ENCODE data around the gene ZNF462. TPM values are rescaled to one million over a fixed set of nuclear protein-coding genes. Genes with fewer than 3 reads are reported as not detected.
A peak's percentile ranks its signal among the peaks of the same experiment; 100 is the strongest.

Gene ZNF462
- total and polyA plus RNA-seq, 4 donors, result 0.35 to 2.1 (median 1.4) TPM

DNA sequence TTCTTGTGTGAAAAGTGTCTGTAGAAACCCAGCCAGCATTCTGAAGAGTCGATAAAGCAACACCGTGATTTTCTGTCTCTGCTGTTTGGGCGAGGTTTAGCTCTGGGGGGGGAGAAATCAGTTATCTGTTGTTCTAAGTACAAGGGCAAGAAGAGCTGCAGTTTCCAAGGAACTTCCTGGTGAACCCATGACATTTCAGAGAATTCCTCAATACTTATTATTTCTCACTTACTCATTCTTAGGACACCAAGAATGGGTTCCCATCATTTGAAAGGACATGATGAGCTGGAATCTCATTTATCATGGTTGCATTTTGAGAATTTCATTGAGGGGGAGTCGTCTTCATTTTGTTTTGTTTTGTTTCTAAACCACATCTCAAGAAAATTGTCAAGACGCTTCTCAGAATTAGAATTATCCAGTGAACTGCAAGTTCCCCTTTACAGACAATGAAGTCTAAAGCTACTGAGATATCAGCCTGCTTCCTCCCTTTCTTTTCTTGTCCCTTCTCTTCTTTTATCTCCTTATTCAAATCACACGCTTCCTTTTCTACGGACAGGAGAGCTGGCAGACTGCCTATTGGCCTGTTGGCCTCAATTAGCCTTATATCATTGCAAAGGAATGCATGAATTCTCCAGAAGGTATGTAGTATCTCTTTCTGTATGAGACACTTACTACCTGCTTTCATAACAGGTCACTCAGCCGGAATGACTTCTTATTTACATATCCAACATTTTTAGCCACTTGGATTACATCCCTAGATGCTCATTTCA, 53.7 kb downstream of the ZNF462 start:
- peak overlapping the region in 1 of 2 donors; percentile 39 for H3K27ac ChIP-seq (ENCODE audit: low read depth in 1 of 2, low read length in 2 of 2)
- WGBS, result 60% methylated on average over 8 of the region's 8 CpGs
- DNase-seq (ENCODE audit: low spot score), result no peak
- no peaks in the 10 kb centered on the region for H3K36me3 ChIP-seq (ENCODE audit: control insufficient read depth in 4 of 4, insufficient read depth in 3 of 4, low read depth in 1 of 4, low read length in 3 of 4)
- no peak overlapping the region for H3K9ac ChIP-seq (ENCODE audit: low read depth in 1 of 2, low read length in 2 of 2)
- H3K27me3 ChIP-seq (ENCODE audit: control insufficient read depth in 4 of 4, insufficient read depth in 4 of 4, low read length in 3 of 4), result no peaks in the 10 kb centered on the region
- no peak for TF ChIP-seq FOXA1 (IDR thresholded peaks at IDR 0.05)
- TF ChIP-seq FOXA2 (IDR thresholded peaks at IDR 0.05), result peak; percentile 30
- no peak overlapping the region for H3K4me3 ChIP-seq (ENCODE audit: low read depth in 1 of 3, low read length in 3 of 3)
- peaks cover 0 to 13% (median 12%) of the 10 kb centered on the region in 4 donors for H3K4me1 ChIP-seq (ENCODE audit: control insufficient read depth in 4 of 4, insufficient read depth in 4 of 4, low read length in 3 of 4)
- no peaks in the 10 kb centered on the region for H3K9me3 ChIP-seq (ENCODE audit: control insufficient read depth in 4 of 4, low read length in 3 of 4)

DNA sequence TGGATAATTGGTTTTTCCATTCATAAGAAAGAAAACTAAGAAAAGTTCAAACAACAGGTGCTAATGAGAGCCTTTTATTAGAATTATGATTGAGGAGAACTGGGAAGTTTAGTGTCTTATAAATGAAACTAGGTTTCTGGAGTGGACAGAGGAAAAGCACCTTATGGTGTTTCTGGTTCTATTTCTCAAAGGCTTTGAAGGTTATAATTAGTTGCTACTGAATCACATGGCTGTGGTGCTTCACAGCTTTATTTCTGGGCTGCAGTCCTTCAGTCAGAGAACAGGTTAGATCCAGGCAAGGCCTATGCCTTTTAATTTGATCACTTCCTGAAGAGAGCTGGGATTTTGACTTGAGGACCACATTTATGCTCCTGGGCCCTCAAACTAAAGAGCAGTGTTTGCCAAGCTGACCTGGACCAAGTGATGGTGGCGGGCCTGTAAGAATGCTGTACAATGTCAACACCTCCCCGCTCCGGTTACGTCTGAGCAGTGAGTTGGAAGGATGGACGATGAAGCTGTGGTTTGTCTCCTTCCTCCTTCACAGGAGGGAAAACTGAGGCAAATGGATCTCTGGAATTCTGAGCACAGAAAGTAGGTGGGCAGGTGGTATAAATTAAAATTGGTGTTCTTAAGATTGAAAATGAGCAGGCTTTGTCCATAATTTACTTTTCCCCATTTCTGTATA, 56.0 kb downstream of the ZNF462 start:
- Histone ChIP-seq H3K27ac (ENCODE audit: low read depth in 1 of 2, low read length in 2 of 2) (no peak overlapping the region), H3K4me3 (ENCODE audit: low read depth in 1 of 3, low read length in 3 of 3) (no peak overlapping the region), H3K9ac (ENCODE audit: low read depth in 1 of 2, low read length in 2 of 2) (no peak overlapping the region), H3K4me1 (ENCODE audit: control insufficient read depth in 4 of 4, insufficient read depth in 4 of 4, low read length in 3 of 4) (peaks cover 0 to 15% (median 13%) of the 10 kb centered on the region in 4 donors), H3K9me3 (ENCODE audit: control insufficient read depth in 4 of 4, low read length in 3 of 4) (no peaks in the 10 kb centered on the region), H3K27me3 (ENCODE audit: control insufficient read depth in 4 of 4, insufficient read depth in 4 of 4, low read length in 3 of 4) (no peaks in the 10 kb centered on the region), H3K36me3 (ENCODE audit: control insufficient read depth in 4 of 4, insufficient read depth in 3 of 4, low read depth in 1 of 4, low read length in 3 of 4) (no peaks in the 10 kb centered on the region)
- WGBS, result 96% methylated on average over 5 of the region's 5 CpGs
- DNase-seq (ENCODE audit: low spot score), result no peak
- TF ChIP-seq YY1 (IDR thresholded peaks at IDR 0.05) (no peak), RXRA (IDR thresholded peaks at IDR 0.05) (no peak), EGR1 (IDR thresholded peaks at IDR 0.05; ENCODE audit: low read depth in 2 of 2) (no peak), HNF4G (IDR thresholded peaks at IDR 0.05) (no peak), GABPA (IDR thresholded peaks at IDR 0.05 in 1 of 2, conservative IDR thresholded peaks at IDR 0.05 in 1 of 2) (no peak), HNF4A (conservative IDR thresholded peaks at IDR 0.05) (no peak), TAF1 (conservative IDR thresholded peaks at IDR 0.05) (no peak), RAD21 (IDR thresholded peaks at IDR 0.05) (no peak), JUND (IDR thresholded peaks at IDR 0.05) (no peak), FOXA2 (IDR thresholded peaks at IDR 0.05) (no peak), NR2F2 (IDR thresholded peaks at IDR 0.05) (no peak), SP1 (IDR thresholded peaks at IDR 0.05) (no peak), FOXA1 (IDR thresholded peaks at IDR 0.05) (no peak)
- TF ChIP-seq, protein P1, sequence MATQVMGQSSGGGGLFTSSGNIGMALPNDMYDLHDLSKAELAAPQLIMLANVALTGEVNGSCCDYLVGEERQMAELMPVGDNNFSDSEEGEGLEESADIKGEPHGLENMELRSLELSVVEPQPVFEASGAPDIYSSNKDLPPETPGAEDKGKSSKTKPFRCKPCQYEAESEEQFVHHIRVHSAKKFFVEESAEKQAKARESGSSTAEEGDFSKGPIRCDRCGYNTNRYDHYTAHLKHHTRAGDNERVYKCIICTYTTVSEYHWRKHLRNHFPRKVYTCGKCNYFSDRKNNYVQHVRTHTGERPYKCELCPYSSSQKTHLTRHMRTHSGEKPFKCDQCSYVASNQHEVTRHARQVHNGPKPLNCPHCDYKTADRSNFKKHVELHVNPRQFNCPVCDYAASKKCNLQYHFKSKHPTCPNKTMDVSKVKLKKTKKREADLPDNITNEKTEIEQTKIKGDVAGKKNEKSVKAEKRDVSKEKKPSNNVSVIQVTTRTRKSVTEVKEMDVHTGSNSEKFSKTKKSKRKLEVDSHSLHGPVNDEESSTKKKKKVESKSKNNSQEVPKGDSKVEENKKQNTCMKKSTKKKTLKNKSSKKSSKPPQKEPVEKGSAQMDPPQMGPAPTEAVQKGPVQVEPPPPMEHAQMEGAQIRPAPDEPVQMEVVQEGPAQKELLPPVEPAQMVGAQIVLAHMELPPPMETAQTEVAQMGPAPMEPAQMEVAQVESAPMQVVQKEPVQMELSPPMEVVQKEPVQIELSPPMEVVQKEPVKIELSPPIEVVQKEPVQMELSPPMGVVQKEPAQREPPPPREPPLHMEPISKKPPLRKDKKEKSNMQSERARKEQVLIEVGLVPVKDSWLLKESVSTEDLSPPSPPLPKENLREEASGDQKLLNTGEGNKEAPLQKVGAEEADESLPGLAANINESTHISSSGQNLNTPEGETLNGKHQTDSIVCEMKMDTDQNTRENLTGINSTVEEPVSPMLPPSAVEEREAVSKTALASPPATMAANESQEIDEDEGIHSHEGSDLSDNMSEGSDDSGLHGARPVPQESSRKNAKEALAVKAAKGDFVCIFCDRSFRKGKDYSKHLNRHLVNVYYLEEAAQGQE (IDR thresholded peaks at IDR 0.05), result no peak
- TF ChIP-seq, protein P2, sequence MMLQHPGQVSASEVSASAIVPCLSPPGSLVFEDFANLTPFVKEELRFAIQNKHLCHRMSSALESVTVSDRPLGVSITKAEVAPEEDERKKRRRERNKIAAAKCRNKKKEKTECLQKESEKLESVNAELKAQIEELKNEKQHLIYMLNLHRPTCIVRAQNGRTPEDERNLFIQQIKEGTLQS (IDR thresholded peaks at IDR 0.05), result no peak
- TF ChIP-seq, protein P3, sequence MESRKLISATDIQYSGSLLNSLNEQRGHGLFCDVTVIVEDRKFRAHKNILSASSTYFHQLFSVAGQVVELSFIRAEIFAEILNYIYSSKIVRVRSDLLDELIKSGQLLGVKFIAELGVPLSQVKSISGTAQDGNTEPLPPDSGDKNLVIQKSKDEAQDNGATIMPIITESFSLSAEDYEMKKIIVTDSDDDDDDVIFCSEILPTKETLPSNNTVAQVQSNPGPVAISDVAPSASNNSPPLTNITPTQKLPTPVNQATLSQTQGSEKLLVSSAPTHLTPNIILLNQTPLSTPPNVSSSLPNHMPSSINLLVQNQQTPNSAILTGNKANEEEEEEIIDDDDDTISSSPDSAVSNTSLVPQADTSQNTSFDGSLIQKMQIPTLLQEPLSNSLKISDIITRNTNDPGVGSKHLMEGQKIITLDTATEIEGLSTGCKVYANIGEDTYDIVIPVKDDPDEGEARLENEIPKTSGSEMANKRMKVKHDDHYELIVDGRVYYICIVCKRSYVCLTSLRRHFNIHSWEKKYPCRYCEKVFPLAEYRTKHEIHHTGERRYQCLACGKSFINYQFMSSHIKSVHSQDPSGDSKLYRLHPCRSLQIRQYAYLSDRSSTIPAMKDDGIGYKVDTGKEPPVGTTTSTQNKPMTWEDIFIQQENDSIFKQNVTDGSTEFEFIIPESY (IDR thresholded peaks at IDR 0.05), result no peak
- TF ChIP-seq, protein P4, sequence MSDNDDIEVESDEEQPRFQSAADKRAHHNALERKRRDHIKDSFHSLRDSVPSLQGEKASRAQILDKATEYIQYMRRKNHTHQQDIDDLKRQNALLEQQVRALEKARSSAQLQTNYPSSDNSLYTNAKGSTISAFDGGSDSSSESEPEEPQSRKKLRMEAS (IDR thresholded peaks at IDR 0.05), result no peak
- TF ChIP-seq, protein P5, sequence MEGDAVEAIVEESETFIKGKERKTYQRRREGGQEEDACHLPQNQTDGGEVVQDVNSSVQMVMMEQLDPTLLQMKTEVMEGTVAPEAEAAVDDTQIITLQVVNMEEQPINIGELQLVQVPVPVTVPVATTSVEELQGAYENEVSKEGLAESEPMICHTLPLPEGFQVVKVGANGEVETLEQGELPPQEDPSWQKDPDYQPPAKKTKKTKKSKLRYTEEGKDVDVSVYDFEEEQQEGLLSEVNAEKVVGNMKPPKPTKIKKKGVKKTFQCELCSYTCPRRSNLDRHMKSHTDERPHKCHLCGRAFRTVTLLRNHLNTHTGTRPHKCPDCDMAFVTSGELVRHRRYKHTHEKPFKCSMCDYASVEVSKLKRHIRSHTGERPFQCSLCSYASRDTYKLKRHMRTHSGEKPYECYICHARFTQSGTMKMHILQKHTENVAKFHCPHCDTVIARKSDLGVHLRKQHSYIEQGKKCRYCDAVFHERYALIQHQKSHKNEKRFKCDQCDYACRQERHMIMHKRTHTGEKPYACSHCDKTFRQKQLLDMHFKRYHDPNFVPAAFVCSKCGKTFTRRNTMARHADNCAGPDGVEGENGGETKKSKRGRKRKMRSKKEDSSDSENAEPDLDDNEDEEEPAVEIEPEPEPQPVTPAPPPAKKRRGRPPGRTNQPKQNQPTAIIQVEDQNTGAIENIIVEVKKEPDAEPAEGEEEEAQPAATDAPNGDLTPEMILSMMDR (IDR thresholded peaks at IDR 0.05; ENCODE audit: low read depth, low read length, missing input control), result no peak

All from liver (tissue), 9 donors.